HG02642 (cell line): ENCODE results near the gene PABPN1.
"Not testable (repeated sequence)": the region's sequence is repeated elsewhere in the genome, so short reads cannot be mapped to it uniquely, and the experiment has no call there.

Experiments used
- ATAC-seq: cut with Tn5 transposase; IDR thresholded peaks from one replicate; pipeline ENCODE4 v1.9.1; 2021; ENCODE audit warnings: mild to moderate bottlenecking; ENCODE audit not compliant: unreplicated experiment, poor library complexity

Gene PABPN1

DNA sequence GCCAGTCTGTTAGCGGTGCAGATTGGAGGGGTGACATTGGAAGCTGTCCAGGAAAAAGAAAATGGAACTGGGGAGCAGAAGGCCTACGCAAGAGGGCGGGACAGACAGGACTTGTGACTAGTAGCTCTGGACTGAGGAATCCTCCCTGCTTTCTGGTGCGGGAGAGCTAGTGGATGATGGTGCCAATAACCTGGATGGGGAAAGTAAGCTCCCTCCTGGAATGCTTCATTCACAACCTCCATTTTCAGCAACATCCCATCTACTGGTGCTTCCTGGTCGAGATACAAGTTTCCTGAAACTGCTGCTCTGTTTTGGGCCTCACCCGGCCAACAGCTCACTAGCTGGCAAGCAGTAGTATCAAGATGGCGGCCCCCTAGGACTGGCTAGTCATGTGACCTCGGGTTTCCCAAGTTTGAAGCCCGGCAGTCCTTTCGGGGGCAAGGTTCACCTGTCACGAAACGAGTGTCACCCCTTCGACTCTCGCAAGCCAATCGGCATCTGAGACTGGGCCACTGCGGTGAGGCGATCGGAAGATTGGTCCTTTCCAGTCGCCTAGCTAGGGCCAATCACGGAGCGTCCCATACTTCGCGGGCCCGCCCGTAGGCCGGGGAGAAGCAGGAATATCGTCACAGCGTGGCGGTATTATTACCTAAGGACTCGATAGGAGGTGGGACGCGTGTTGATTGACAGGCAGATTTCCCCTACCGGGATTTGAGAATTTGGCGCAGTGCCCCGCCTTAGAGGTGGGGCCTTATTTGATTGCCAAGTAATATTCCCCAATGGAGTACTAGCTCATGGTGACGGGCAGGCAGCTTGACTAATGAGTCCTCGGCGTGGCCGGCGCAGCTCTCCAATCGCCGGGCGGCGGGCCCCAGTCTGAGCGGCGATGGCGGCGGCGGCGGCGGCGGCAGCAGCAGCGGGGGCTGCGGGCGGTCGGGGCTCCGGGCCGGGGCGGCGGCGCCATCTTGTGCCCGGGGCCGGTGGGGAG, at the start of gene PABPN1:
PABPN1 (plus strand) TSS at position 874 of the 988 bp plus-strand sequence; CDS start at position 887, 13 bp downstream.
- ATAC-seq: peak; percentile 90

- no peak for ATAC-seq
Observed at GRCh38 chr14:23275412-23275811, 45.8 kb upstream of the PABPN1 start.

GRCh38 chr14:23277189-23277588, 44.1 kb upstream of the PABPN1 start:
- ATAC-seq: no peak

DNA sequence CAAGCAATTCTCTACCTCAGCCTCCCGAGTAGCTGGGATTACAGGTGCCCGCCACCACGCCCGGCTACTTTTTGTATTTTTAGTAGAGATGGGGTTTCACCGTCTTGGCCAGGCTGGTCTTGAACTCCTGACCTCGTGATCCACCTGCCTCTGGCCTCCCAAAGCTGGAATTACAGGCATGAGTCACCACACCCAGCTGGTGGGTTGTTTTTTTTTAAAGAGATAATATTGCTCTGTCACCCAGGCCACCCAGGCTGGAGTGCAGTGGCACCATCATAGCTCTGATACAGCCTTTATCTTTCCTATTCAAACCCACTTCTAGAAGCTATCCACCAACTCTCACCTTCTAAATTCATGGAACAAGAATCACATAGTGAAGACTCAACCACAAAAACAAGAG, 43.3 kb upstream of the PABPN1 start:
- not testable (repeated sequence) for ATAC-seq

DNA sequence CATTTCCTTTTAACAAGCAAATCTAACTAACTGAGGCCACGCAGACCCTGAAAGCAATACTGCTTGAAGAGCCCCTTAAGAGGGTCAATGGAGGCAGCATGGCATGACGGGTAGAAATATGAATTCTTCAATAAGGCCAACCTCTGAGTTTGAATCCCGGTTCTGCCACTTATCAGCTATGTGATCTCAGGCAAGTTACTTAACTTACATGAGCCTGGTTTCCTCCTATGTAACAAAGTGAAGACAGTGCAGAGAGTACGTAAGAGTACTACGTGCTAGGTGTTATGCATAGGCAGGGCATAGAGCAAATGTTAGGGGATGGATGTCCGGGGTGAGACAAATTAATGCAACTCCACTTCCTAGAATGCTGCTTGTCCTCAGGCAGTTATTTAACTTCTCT, 40.0 kb upstream of the PABPN1 start:
- ATAC-seq: no peak

DNA sequence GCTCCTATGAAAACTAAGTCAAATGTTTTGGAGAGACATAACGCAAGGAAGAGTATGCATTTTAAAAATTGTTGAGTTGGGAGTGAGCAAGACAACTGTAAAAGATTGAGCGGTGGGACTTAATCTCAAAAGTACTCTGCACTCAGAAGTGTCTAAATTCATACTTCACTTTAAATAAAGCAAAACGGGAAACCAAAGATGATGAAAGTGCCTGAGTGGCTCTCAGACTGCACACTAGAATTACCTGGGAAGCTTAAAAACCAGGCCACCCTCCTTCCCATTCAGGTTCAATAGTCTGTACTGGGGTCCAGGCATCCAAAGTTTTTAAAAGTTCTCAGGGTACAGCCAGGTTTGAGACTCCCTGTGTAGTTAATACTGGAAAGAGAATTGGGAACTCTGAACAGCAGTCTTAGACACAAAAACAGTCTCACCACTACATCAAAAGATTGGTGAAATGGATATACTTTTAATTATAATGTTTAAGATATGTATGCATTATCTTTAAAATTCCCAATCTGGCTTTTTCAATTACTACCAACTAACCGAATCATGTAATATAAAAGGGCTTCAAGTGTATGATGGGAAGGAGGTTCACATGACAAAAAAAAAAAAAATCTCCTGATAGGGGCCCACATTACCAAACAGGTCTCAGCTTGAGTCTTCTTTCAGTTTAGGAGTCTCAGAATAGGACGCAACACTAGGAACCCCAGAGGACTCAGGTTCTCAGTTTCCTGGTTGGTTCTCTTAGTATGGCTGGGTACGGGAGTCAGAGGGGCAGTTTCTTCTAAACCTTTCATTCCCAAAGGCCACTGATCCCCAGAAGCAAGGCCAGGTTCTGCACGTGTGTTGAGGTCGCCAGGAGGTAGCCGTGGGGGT, 36.4 kb upstream of the PABPN1 start:
- ATAC-seq: no peak

GRCh38 chr14:23285530-23286019, 35.7 kb upstream of the PABPN1 start:
- peak; percentile 32 for ATAC-seq

DNA sequence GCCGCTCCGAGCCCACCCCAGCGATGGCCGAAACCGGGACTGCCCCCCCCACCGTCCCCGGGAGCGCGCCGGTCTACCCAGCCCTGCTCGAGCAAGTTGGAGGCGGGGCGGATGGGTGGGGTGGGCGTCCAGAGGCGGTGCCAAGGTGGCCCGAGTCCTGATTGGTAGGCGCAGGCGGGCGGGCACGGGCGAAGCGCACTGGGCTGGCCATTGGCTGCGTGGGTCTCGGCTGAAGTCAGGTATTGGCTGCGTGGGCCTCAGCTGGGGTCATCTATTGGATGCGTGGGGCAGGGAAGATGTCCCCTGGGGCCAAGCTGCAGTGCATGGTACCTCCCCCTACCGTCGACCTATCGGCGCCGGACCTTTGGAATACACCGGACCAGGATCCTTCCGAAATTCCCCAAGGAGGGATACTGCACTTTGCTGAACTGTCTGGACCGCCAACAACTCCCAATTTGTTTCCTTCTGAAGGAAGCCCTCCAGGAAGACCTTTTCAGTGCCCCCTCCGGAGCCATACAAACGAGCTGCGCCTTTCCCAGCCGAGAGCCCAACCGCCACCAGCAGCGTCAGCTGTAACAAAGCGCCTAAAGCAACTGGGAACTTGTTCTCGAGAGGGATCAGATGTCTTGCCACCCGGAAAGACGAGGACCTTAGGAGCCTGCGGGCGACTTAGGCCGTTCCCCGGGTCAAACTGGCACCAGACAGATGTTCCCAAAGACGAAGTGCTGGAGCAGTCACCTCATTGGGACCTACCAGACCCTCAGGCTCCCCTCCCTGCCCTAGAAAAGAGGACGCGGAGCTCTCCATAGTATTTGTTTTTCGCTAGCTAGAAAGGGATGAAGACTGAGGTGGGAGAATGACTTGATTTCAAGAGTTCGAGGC, 35.0 kb upstream of the PABPN1 start, which contains the start of gene HOMEZ:
HOMEZ (minus strand) TSS at position 113 of the 882 bp plus-strand sequence. CDS start 180 bp downstream, outside the sequence.
- peak; percentile 99 for ATAC-seq

DNA sequence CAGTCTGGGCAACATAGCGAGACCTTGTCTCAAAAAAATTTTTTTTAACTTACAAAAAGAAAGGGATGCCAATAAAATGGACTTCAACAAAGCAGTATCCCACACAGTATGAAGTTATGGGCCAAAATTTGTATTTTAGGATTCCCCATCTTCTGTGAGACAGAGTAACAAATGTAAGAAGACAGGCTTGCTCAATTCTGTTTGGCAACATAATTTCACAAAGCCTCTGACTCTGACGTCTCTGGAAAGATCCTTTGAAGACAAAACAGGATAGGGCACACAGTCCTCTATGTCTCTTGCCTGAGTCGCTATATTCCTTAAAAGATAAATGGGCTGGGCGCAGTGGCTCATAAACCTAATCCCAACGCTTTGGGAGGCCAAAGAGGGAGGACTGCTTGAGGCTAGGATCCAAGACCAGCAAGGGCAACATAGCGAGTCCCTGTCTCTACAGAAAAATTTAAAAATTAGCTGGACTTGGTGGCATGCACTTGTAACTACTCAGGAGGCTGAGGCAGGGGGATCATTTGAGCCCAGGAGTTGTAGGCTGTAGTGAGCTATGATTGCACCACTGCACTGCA, 34.3 kb upstream of the PABPN1 start:
- ATAC-seq: no peak

- ATAC-seq: no peak
Observed at GRCh38 chr14:23294734-23295561, 26.3 kb upstream of the PABPN1 start.

GRCh38 chr14:23296012-23296777, 25.1 kb upstream of the PABPN1 start:
- ATAC-seq: no peak

- no peak for ATAC-seq
Observed at GRCh38 chr14:23297096-23297495, 24.2 kb upstream of the PABPN1 start.

- ATAC-seq: no peak
Observed at GRCh38 chr14:23297611-23298277, 23.5 kb upstream of the PABPN1 start.

GRCh38 chr14:23299211-23299957, 21.9 kb upstream of the PABPN1 start:
- ATAC-seq: no peak

- no peak for ATAC-seq
Observed at GRCh38 chr14:23299986-23300686, 21.1 kb upstream of the PABPN1 start.

DNA sequence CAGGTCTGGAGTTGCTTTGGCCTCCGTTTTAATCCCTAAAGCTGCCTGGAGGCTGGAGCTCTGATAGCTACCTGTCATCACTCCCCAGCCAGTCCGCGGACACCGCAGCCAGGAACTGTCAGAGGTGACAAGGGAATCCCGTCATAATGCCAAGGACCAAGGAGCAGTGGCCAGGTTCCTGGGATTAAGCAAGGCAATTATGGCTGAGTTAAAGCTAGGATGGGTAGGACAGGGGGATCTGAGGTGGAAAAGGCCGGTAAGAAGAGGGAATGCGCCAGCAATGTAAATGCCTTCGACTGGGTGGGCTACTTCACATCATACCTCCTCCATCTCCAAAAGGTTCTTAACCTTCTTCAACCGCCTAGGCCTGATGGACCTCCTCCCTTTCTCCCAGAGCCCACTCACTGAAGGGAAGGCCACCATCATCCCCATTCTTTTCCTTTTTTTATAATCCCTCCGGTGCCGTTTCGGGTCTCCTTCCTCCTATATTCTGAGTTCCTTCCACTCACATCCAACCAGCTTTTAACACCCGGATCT, 20.5 kb upstream of the PABPN1 start:
- ATAC-seq: no peak
